Measurements from ENCODE around the gene COA5.

- no peak for TF ChIP-seq CTCF (IDR thresholded peaks at IDR 0.05)
- no peak for TF ChIP-seq SMC3 (IDR thresholded peaks at IDR 0.05; ENCODE audit: low read depth, low read length)
- TF ChIP-seq IRF3 (IDR thresholded peaks at IDR 0.05; ENCODE audit: low read depth, low read length) = no peak
- TF ChIP-seq RFX5 (IDR thresholded peaks at IDR 0.05; ENCODE audit: low read length) = no peak
- no peak for TF ChIP-seq MXI1 (IDR thresholded peaks at IDR 0.05; ENCODE audit: low read depth, low read length)
- no peak for TF ChIP-seq ELF1 (IDR thresholded peaks at IDR 0.05)
- TF ChIP-seq TAF1 (IDR thresholded peaks at IDR 0.05; ENCODE audit: borderline replicate concordance, low read depth, low read length) = no peak
- TF ChIP-seq FOXM1 (IDR thresholded peaks at IDR 0.05; ENCODE audit: low read depth) = no peak
- no peak for TF ChIP-seq REST (IDR thresholded peaks at IDR 0.05; ENCODE audit: low read depth, low read length)
- TF ChIP-seq USF2 (IDR thresholded peaks at IDR 0.05; ENCODE audit: borderline replicate concordance, low read depth, low read length) = no peak
- no peak for TF ChIP-seq TEAD4 (IDR thresholded peaks at IDR 0.05; ENCODE audit: borderline replicate concordance, insufficient read depth)
These were observed 37.1 kb downstream of the COA5 start for GRCh38 chr2:98571121-98571701.
